ENCODE measurements around the gene CLSTN2. TPM values are rescaled to one million over a fixed set of nuclear protein-coding genes. Genes with fewer than 3 reads are reported as not detected.

CLSTN2 gene
- total RNA-seq, 1 donor from 2014 or later: 80.9 TPM

- no peak overlapping the region for H3K9ac ChIP-seq (ENCODE audit: low read length)
- no peaks in the 10 kb centered on the region for H3K27me3 ChIP-seq (ENCODE audit: insufficient read depth, low read length)
- H3K4me3 ChIP-seq (ENCODE audit: insufficient read depth, low read depth, low read length): no peak overlapping the region
- no peak overlapping the region for H3K27ac ChIP-seq (ENCODE audit: low read depth, low read length)
- no peaks in the 10 kb centered on the region for H4K20me1 ChIP-seq (ENCODE audit: insufficient read depth, low read length)
- Mint-ChIP-seq H3K36me3 (ENCODE audit: low read depth, unreplicated experiment) (peaks cover 13% of the 10 kb centered on the region), H3K27me3 (ENCODE audit: low read depth, unreplicated experiment) (no peaks in the 10 kb centered on the region), H3K27ac (ENCODE audit: unreplicated experiment) (no peak overlapping the region), H3K4me1 (ENCODE audit: low read depth, unreplicated experiment) (peaks cover 5% of the 10 kb centered on the region), H3K4me3 (ENCODE audit: unreplicated experiment) (no peak overlapping the region), H3K9me3 (ENCODE audit: unreplicated experiment) (peaks cover 1% of the 10 kb centered on the region)
- no peak overlapping the region for H2AFZ ChIP-seq (ENCODE audit: low read depth, low read length)
- DNase-seq (ENCODE audit: low read depth) (no peak), FAIRE-seq (no peak)
- no peaks in the 10 kb centered on the region for H3K9me3 ChIP-seq (ENCODE audit: insufficient read depth, low read depth, low read length)
- no peaks in the 10 kb centered on the region for H3K4me1 ChIP-seq (ENCODE audit: insufficient read depth, low read length)
- TF ChIP-seq EZH2 (IDR thresholded peaks at IDR 0.05; ENCODE audit: insufficient read depth, low read length) (no peak), CTCF (IDR thresholded peaks at IDR 0.05; ENCODE audit: insufficient read depth, low read depth, low read length) (no peak)
- no peak overlapping the region for H3K4me2 ChIP-seq (ENCODE audit: low read length)
- no peaks in the 10 kb centered on the region for H3K36me3 ChIP-seq (ENCODE audit: insufficient read depth, low read length)
- H3K79me2 ChIP-seq (ENCODE audit: insufficient read depth, low read length): no peaks in the 10 kb centered on the region
These were observed 611.7 kb downstream of the CLSTN2 start for GRCh38 chr3:140546649-140547048.

DNA sequence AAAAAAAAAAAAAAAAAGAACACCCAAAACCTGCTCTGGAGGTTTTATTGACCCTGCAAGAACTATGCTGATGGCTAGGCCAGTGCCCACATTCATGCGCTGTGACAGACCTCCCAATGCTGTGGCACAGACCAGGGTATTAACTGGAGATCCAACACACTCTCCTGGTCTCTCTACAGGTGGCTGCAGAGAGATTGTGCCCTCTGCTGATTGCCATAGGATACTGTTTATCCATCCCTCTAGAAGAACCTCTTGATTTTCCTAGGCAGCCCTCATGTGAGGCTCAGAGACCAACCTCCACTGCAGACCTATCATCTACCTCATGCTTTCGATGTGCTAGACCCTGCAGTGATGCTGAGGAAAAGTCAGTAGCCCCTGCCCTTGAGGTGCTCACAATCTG, 617.4 kb downstream of the CLSTN2 start:
- Mint-ChIP-seq H3K4me3 (ENCODE audit: unreplicated experiment) (no peak overlapping the region), H3K27me3 (ENCODE audit: low read depth, unreplicated experiment) (no peaks in the 10 kb centered on the region), H3K36me3 (ENCODE audit: low read depth, unreplicated experiment) (peaks cover 27% of the 10 kb centered on the region), H3K27ac (ENCODE audit: unreplicated experiment) (peak overlapping the region; percentile 53), H3K9me3 (ENCODE audit: unreplicated experiment) (peaks cover 2% of the 10 kb centered on the region), H3K4me1 (ENCODE audit: low read depth, unreplicated experiment) (peaks cover 4% of the 10 kb centered on the region)
- Histone ChIP-seq H3K27me3 (ENCODE audit: insufficient read depth, low read length) (no peaks in the 10 kb centered on the region), H3K9me3 (ENCODE audit: insufficient read depth, low read depth, low read length) (no peaks in the 10 kb centered on the region), H3K4me2 (ENCODE audit: low read length) (no peak overlapping the region), H3K36me3 (ENCODE audit: insufficient read depth, low read length) (no peaks in the 10 kb centered on the region), H3K79me2 (ENCODE audit: insufficient read depth, low read length) (no peaks in the 10 kb centered on the region), H3K4me1 (ENCODE audit: insufficient read depth, low read length) (no peaks in the 10 kb centered on the region), H2AFZ (ENCODE audit: low read depth, low read length) (no peak overlapping the region), H3K9ac (ENCODE audit: low read length) (no peak overlapping the region), H3K4me3 (ENCODE audit: insufficient read depth, low read depth, low read length) (no peak overlapping the region), H3K27ac (ENCODE audit: low read depth, low read length) (no peak overlapping the region), H4K20me1 (ENCODE audit: insufficient read depth, low read length) (no peaks in the 10 kb centered on the region)
- DNase-seq (ENCODE audit: low read depth) (no peak), FAIRE-seq (no peak)
- TF ChIP-seq CTCF (IDR thresholded peaks at IDR 0.05; ENCODE audit: insufficient read depth, low read depth, low read length): no peak

DNA sequence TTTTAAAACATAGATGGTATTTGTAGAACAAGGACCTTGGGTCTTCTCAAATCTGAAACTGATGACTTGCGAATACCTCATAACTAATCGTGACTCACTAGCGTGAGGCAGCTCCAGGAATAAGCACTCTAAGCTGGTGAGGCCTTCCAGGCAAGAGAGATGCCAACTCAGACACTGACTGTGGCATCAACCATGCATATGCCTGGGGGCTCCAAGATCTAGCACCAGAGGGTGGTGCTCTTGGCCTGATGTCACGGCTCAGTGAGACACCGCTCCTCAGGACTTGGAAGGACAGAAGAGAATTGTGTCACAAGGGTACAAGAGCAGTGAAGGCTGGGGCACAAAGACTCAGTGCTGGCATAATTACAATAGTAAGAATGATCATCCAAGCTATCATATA, 617.9 kb downstream of the CLSTN2 start:
- H3K4me3 Mint-ChIP-seq (ENCODE audit: unreplicated experiment): no peak overlapping the region
- H3K9ac ChIP-seq (ENCODE audit: low read length): no peak overlapping the region
- no peak overlapping the region for H3K27ac ChIP-seq (ENCODE audit: low read depth, low read length)
- TF ChIP-seq EZH2 (IDR thresholded peaks at IDR 0.05; ENCODE audit: insufficient read depth, low read length) (no peak), CTCF (IDR thresholded peaks at IDR 0.05; ENCODE audit: insufficient read depth, low read depth, low read length) (no peak)
- H3K79me2 ChIP-seq (ENCODE audit: insufficient read depth, low read length): no peaks in the 10 kb centered on the region
- no peak overlapping the region for H2AFZ ChIP-seq (ENCODE audit: low read depth, low read length)
- peaks cover 2% of the 10 kb centered on the region for H3K9me3 Mint-ChIP-seq (ENCODE audit: unreplicated experiment)
- no peaks in the 10 kb centered on the region for H3K4me1 ChIP-seq (ENCODE audit: insufficient read depth, low read length)
- H3K36me3 ChIP-seq (ENCODE audit: insufficient read depth, low read length): no peaks in the 10 kb centered on the region
- H3K4me1 Mint-ChIP-seq (ENCODE audit: low read depth, unreplicated experiment): peaks cover 4% of the 10 kb centered on the region
- no peaks in the 10 kb centered on the region for H3K9me3 ChIP-seq (ENCODE audit: insufficient read depth, low read depth, low read length)
- no peak overlapping the region for H3K4me2 ChIP-seq (ENCODE audit: low read length)
- H3K4me3 ChIP-seq (ENCODE audit: insufficient read depth, low read depth, low read length): no peak overlapping the region
- H3K27me3 Mint-ChIP-seq (ENCODE audit: low read depth, unreplicated experiment): no peaks in the 10 kb centered on the region
- peaks cover 30% of the 10 kb centered on the region for H3K36me3 Mint-ChIP-seq (ENCODE audit: low read depth, unreplicated experiment)
- H3K27ac Mint-ChIP-seq (ENCODE audit: unreplicated experiment): no peak overlapping the region
- FAIRE-seq (no peak), DNase-seq (ENCODE audit: low read depth) (peak; percentile 22)
- no peaks in the 10 kb centered on the region for H3K27me3 ChIP-seq (ENCODE audit: insufficient read depth, low read length)
- H4K20me1 ChIP-seq (ENCODE audit: insufficient read depth, low read length): no peaks in the 10 kb centered on the region
